HUDEP-2 (cell line): ENCODE data around the gene FAM227A.
A peak's percentile ranks its signal among the peaks of the same experiment; 100 is the strongest.
"Not testable (repeated sequence)": the region's sequence is repeated elsewhere in the genome, so short reads cannot be mapped to it uniquely, and the experiment has no call there.

Experiments
- DNase-seq, 76 experiments: peaks; one replicate each; lab custom pipeline; 2025; ENCODE audit not compliant: unreplicated experiment in 76 of 76; lab: John Stamatoyannopoulos, UW

The FAM227A gene

GRCh38 chr22:38674888-38675287, 18.7 kb upstream of the FAM227A start:
- DNase-seq, result no peak

- DNase-seq, result peak in 9 of 76 experiments; percentile 2 to 37 (median 21)
Observed at GRCh38 chr22:38657045-38657909, 1.1 kb upstream of the FAM227A start.

GRCh38 chr22:38655519-38656255, 505 bp downstream of the FAM227A start:
- peak in 3 of 76 experiments; percentile 20 to 57 (median 48) for DNase-seq

- DNase-seq, result no peak
Observed at GRCh38 chr22:38653741-38654140, 2.5 kb downstream of the FAM227A start.

- peak in 1 of 76 experiments; percentile 5 for DNase-seq
Observed at GRCh38 chr22:38652859-38653258, 3.3 kb downstream of the FAM227A start.

- no peak for DNase-seq
Observed at GRCh38 chr22:38649841-38650522, 6.2 kb downstream of the FAM227A start.

GRCh38 chr22:38645430-38645829, 10.8 kb downstream of the FAM227A start:
- DNase-seq, result no peak

GRCh38 chr22:38644245-38644644, 11.9 kb downstream of the FAM227A start:
- not testable (repeated sequence) for DNase-seq

GRCh38 chr22:38641476-38642040, 14.6 kb downstream of the FAM227A start:
- DNase-seq, result no peak

- DNase-seq, result peak in 13 of 76 experiments; percentile 2 to 35 (median 17)
Observed at GRCh38 chr22:38638728-38639127, 17.5 kb downstream of the FAM227A start.

GRCh38 chr22:38638216-38638615, 18.0 kb downstream of the FAM227A start:
- no peak for DNase-seq

GRCh38 chr22:38632528-38632927, 23.7 kb downstream of the FAM227A start:
- no peak for DNase-seq

GRCh38 chr22:38631724-38632123, 24.5 kb downstream of the FAM227A start:
- no peak for DNase-seq

GRCh38 chr22:38629108-38629507, 27.1 kb downstream of the FAM227A start:
- no peak for DNase-seq

- no peak for DNase-seq
Observed at GRCh38 chr22:38628444-38628843, 27.7 kb downstream of the FAM227A start.

- peak in 1 of 76 experiments; percentile 2 for DNase-seq
Observed at GRCh38 chr22:38623351-38623750, 32.8 kb downstream of the FAM227A start.

- no peak for DNase-seq
Observed at GRCh38 chr22:38618682-38619081, 37.5 kb downstream of the FAM227A start.

GRCh38 chr22:38618258-38618657, 37.9 kb downstream of the FAM227A start:
- DNase-seq, result no peak

- DNase-seq, result not testable (repeated sequence)
Observed at GRCh38 chr22:38615064-38615405, 41.2 kb downstream of the FAM227A start.

- DNase-seq, result no peak
Observed at GRCh38 chr22:38614332-38615063, 41.7 kb downstream of the FAM227A start.
